HG02973 (cell line): ENCODE measurements around the gene SLC2A4RG.

Source experiments
- ATAC-seq: cut with Tn5 transposase; IDR thresholded peaks from one replicate; pipeline ENCODE4 v1.9.1; 2021; ENCODE audit warnings: moderate library complexity; ENCODE audit not compliant: unreplicated experiment

SLC2A4RG gene

DNA sequence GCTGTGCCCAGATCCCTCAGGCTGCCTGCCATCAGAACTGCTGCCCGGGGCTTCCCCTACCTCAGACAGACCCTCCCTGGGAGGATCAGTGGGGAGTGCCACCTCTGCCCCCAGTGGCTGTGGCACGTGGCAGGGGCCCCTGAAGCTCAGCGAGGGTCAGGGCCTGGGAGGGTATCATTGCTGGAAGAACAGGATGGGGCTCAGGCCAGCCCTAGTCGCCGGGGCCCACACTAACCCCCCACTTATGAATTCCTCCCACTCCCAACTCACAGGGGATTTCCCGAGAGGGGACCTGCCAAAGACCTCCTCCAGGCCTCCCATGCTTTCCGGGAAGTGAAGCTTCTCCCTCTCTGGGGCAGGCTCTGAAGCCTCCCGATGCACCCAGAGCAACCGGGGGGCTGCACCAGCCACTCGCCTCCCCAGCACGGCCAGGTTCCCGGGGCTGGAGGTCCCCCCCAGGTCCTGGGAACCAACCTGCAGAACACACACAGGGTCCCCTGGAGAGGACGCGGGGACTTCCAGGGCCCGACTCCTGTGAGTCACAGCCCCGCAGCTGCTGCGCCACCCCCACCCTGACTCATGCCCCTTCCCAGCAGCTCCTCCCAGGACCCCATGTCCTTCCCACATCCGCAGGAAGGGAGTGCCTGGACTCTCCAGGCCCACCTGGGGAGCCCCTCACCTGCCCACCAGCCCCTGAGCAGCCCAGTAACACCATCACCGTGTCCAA lies 40.7 kb upstream of the SLC2A4RG start:
- ATAC-seq = no peak

DNA sequence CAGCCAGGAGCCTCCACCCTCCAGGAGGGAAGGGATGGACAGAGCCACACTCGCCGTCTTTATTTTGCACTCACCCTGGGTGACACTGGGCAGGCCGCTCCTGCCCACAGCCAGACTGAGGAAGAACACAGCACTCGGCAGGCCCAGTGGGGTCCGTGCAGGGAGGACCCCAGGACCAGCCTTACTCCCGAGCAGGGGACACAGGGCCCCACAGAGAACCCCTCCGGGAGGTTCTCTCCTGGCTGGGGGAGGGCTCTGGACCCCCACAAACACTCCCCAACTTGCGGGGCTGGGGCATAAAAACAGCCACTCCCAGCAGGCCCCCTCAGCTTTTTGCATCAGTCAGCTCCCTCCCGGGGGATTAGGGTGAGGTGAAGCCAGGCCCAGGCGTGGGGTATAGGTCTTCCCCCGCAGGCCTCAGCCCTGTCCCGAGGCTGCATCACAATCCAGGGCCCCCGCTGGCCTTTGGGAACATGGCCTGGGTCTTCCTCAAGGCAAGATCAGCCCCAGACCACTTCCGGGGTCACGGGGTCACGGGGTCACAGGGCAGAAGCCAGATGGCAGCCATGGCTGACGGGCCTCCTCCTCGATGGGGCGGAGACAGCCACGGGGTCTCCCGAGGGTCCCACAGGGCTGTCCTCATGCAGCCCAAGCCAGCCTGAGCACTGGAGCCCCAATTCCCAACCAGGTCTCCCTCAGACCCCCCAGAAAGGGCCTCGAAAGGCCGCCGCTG lies 39.9 kb upstream of the SLC2A4RG start:
- ATAC-seq = no peak

DNA sequence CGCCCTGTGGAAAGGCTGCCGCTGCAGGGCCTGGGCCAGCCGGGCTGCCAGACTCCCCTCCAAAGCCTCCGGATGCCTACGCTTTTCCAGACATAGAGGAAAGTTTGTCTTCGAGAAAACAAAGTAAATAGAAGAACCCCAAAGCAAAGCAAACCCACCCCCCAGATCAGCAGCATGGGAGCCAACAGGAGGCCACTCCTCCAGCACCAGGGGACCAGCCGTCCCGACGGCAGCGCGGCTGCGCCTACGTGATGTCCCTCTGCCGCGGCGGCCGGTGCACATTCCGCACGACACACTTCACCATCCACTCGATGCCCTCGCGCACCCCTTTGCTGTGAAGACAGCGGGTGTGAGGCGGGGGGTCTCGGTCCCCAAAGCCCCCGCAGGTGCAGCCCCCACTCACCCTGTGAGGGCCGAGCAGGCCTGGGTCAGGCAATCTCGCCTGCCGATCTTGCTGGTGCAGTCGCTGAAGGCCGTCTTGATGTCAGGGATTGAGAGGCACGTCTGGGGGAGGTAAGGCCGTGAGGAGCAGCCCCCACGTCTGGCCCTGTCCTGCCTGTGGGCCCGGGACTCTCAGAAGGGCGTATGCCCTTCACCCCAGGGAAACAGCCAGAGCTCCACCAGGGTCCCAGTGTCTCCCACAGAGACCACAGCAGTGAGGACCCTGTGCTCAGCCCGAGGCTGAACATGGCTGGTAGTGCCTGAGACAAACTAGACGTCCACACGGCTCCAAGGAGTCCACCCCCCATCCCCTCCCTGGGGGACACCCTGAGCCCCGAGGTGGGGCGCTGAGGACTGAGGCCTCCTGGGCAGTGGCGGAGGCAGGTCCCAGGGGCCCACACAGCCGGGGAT lies 39.2 kb upstream of the SLC2A4RG start:
- no peak for ATAC-seq

GRCh38 chr20:63701051-63701328 lies 38.6 kb upstream of the SLC2A4RG start:
- ATAC-seq = no peak

GRCh38 chr20:63701329-63702035 lies 38.1 kb upstream of the SLC2A4RG start:
- ATAC-seq = no peak

DNA sequence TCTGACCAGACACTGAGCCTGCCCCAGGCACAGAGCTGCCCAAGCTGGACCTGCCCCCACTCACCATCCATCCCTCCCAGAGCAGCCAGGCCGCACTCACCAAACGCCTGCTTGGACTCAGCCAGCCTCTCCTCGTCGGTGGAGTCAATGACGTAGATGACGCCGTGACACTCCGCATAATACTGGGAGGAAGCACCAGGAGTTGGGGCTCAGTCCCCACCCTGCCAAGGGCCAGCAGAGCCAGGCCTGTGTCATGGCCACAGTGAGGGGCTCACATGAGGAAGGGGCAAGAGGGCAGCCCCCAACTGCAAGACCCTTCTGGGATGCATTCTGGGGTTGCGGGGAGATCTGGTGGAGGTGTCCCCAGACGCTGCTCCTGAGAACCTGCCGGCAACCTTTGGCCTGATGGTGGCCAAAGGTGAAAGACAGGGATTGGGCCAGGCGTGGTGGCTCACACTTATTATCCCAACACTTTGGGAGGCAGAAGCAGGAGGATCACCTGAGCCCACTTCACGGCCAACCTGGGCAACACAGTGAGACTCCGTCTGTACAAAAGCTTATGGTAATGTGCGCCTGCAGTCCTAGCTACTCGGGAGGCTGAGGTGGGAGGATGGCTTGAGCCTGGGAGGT lies 37.4 kb upstream of the SLC2A4RG start:
- no peak for ATAC-seq

GRCh38 chr20:63702751-63703470 lies 36.7 kb upstream of the SLC2A4RG start:
- no peak for ATAC-seq

- ATAC-seq = no peak
Observed at GRCh38 chr20:63703471-63703975, 36.1 kb upstream of the SLC2A4RG start.

DNA sequence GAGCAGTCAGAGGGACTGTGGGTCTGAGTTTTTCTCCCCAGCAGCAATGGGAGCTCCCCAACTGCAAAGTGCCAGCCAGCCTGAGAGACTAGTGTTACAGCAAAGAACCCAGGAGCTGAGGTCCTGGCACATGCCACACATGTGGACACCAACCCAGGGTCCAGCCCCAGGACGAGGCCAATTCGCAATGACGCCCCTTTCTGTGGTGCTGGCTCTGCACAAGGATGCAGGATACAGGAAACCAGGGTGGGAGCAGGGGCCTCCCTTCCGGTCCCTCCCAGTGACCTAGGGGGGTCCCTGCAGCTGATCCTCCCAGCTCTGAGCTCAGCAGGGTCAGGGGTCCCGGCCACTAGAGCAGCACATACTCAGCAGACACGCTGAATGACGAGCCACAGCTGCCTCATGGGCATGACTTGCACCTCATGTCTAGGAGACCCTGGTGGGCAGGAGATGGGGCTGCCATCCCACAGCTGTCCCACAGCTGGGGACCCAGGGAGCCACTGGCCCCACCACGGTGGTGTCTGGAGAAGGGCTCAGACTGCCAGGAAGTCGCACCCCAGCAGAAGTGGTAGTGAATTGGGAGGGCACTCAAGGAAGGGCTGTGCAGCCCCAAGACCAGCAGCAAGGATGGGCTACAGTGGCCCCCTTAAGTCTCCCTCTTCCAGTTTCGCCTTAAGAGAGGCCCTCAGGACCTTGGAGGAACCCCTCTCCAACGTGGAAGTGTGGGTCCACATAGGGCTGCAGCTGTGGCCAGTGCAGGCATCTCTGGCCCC lies 35.4 kb upstream of the SLC2A4RG start:
- no peak for ATAC-seq

GRCh38 chr20:63704749-63705117 lies 34.8 kb upstream of the SLC2A4RG start:
- no peak for ATAC-seq

- no peak for ATAC-seq
Observed at GRCh38 chr20:63705232-63706026, 34.1 kb upstream of the SLC2A4RG start.

DNA sequence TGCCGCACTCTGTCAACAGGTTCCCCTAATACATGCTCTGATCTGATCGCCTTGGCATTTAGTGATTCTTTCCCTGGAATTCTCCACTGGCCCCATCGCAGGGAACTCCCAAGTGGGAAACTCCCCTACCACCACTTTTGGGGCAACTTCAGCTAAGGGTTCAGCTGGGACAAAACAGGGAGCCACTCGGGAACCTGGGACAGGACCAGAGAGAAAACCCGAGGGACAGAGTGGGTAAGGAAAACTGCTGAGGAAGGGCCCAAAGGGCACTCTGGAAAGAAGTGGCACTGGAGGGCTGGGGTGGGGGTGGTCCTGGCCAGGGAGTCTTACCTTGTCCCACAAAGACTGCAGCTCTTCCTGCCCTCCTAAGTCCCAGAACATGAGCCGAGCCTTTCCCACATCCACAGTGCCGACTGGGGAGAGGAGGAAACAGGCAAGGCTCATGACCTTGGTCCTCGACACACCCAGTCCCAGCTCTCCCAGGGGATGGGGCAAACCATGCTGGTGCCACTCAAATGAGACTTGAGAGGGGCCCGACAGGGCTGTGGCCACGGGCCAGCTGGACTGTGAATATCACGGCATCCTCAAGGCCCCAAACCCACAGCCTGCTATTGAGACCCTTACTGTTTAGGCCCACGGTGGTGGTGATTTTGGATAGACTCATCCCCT lies 33.4 kb upstream of the SLC2A4RG start:
- no peak for ATAC-seq

- ATAC-seq = no peak
Observed at GRCh38 chr20:63706852-63707557, 32.6 kb upstream of the SLC2A4RG start.

DNA sequence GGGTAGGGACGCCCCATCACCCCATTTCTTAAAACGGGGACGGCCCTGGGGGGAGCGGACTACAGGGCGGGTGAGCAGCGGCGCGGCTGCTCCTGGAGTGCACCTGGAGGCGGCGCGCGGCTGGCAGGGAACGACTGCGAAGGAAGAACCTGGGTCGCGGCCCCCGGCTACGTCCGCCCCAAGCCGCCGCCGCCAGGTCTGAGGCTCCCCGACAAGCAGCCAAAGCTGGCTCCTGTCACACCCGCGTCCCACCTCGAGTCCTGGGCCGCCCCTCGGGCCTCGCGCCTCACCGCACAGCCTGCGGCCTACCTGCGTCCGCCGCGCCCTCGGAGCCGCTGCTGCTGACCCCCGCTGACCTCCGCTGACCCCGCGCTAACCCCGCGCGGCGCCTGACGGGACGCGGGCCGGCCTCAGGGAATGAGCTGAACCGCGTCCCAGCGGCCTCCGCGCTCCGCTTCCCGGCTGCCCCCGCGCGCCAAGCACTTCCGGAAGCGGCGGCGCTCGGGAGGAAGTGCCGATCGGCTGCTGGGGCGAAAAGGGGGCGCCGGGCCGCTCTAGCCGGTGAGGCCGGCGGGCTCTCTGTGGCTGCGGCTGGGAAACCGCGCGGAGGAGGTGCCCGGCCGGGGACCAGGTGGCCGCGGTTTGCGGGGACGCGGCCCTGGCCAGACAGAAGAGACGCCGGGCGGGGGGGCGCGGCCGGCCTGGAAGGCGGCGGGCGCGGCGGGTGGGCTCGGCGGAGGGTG lies 31.8 kb upstream of the SLC2A4RG start, which contains the start of the genes ARFRP1 and ZGPAT:
TSS of gene ARFRP1 (minus strand) at position 419 of the 743 bp plus-strand sequence. CDS start 885 bp downstream, outside the sequence.
TSS of gene ZGPAT (plus strand) at position 482 of the 743 bp plus-strand sequence. CDS start 542 bp downstream, outside the sequence.
- ATAC-seq = peak; percentile 57

GRCh38 chr20:63708301-63709148 lies 31.1 kb upstream of the SLC2A4RG start:
- no peak for ATAC-seq
